Right ventricle myocardium superior (tissue), 1 donor: Measurements from ENCODE around the gene KRT6B. TPM values are rescaled to one million over a fixed set of nuclear protein-coding genes. Genes with fewer than 3 reads are reported as not detected.

Experiments
- ATAC-seq: fragments of 200-7000 bp; cut with Tn5 transposase; one replicate; pipeline ENCODE4 v1.9.1; 2020; ENCODE audit warnings: mild to moderate bottlenecking; ENCODE audit not compliant: poor library complexity
- DNase-seq: peaks from one replicate; pipeline ENCODE4 v3.0.0-alpha.2; 2020
- intact Hi-C: fragments of 100-400 bp; cut with DNase I; formaldehyde crosslinking; loops from one replicate; pipeline ENCODE4 v1.11.2; 2022
- total RNA-seq: library from RNA; stranded (reverse); fragmentation: NEBNext Ultra II Directional; extraction: Animal tissue kit (Norgen Biotek cat#: 25700); gene quantifications from one replicate; pipeline ENCODE4 v1.2.1, GENCODE V29; 2021
- donor health status: DM: no; HTN: yes; CAD: no; lungs with severe emphysema.

KRT6B gene
- total RNA-seq, 1 donor from 2014 or later: not detected

- DNase-seq: no peak
- ATAC-seq: no peak
- intact Hi-C loops: no loop called here
Observed at GRCh38 chr12:52399756-52400155, 52.2 kb downstream of the KRT6B start.

GRCh38 chr12:52398176-52398575 lies 53.8 kb downstream of the KRT6B start:
- intact Hi-C loops: no loop called here
- ATAC-seq (no peak), DNase-seq (no peak)

DNA sequence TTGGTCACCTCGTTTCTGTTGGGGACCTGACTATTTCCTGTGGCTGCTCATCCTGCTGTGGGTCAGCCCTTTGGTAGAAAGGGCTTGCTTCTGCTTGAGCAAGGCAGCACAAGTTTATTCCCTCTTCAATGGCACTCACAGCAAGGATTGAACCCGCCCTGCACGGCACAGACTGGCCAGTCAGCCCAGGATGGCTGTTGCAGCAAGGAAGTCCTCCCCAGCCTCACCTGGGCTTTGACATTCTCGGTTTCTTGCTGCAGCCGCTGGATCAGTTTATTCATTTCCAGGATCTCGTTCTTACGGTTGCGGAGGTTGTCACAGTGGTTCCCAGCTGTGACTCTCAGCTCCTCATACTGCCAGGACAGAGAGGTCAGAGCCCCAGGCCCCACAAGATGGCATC lies 55.3 kb downstream of the KRT6B start:
- intact Hi-C loops: no loop called here
- DNase-seq (no peak), ATAC-seq (no peak)

Other genes starting within 250 kb of the KRT6B start
- gene KRT7, start 218.9 kb downstream of the KRT6B start, total RNA-seq: 0.59 TPM
- gene KRT86, start 177.5 kb downstream of the KRT6B start, total RNA-seq: not detected
- gene KRT81, start 160.6 kb downstream of the KRT6B start, total RNA-seq: not detected
- gene KRT83, start 130.7 kb downstream of the KRT6B start, total RNA-seq: not detected
- gene KRT85, start 84.7 kb downstream of the KRT6B start, total RNA-seq: not detected
- gene KRT84, start 66.5 kb downstream of the KRT6B start, total RNA-seq: not detected
- gene KRT82, start 45.8 kb downstream of the KRT6B start, total RNA-seq: not detected
- not detected for gene KRT75, start 17.8 kb downstream of the KRT6B start, total RNA-seq
- gene KRT6C, start 21.7 kb upstream of the KRT6B start, total RNA-seq: not detected
- gene KRT6A, start 41.1 kb upstream of the KRT6B start, total RNA-seq: not detected
- not detected for gene KRT5, start 68.2 kb upstream of the KRT6B start, total RNA-seq
- gene KRT71, start 101.0 kb upstream of the KRT6B start, total RNA-seq: not detected
- gene KRT74, start 121.7 kb upstream of the KRT6B start, total RNA-seq: not detected
- gene KRT72, start 149.3 kb upstream of the KRT6B start, total RNA-seq: not detected
- not detected for gene KRT73, start 166.4 kb upstream of the KRT6B start, total RNA-seq
- gene KRT2, start 200.1 kb upstream of the KRT6B start, total RNA-seq: not detected
- gene KRT1, start 228.3 kb upstream of the KRT6B start, total RNA-seq: not detected